Right lobe of liver (tissue), 6 donors: ENCODE measurements around the gene NXPH1. TPM values are rescaled to one million over a fixed set of nuclear protein-coding genes. Genes with fewer than 3 reads are reported as not detected.

Source experiments
- ATAC-seq, 4 donors: fragments of 200-7000 bp; cut with Tn5 transposase; one replicate each; pipeline ENCODE4 v1.9.1; 2020; ENCODE audit warnings: mild to moderate bottlenecking in 4 of 4, moderate library complexity in 4 of 4
- DNase-seq, 3 donors: peaks; one replicate each; pipeline ENCODE4 v3.0.0-alpha.2; 2020
- H3K27ac ChIP-seq, 3 donors: fragments of 200-600 bp; one replicate each; pipeline ENCODE4 v1.8.0; 2022
- H3K27me3 ChIP-seq, 2 donors: fragments of 200-600 bp; one replicate each; pipeline ENCODE4 v1.8.0; 2022
- H3K36me3 ChIP-seq, 4 donors: fragments of 200-600 bp; sonication (generic) in 1 of 4; one replicate each; pipeline versions ENCODE4 v1.5.1 to v1.8.0; 2017 to 2022; ENCODE audit warnings: control low read depth in 1 of 4
- H3K4me1 ChIP-seq, 4 donors: fragments of 200-600 bp; sonication (generic) in 1 of 4; one replicate each; pipeline versions ENCODE4 v1.5.1 to v1.8.0; 2017 to 2022; ENCODE audit warnings: control low read depth in 1 of 4
- H3K4me3 ChIP-seq, 3 donors: fragments of 200-600 bp; one replicate each; pipeline ENCODE4 v1.8.0; 2022
- H3K9me3 ChIP-seq, 4 donors: fragments of 200-600 bp; sonication (generic) in 1 of 4; one replicate each; pipeline versions ENCODE4 v1.5.1 to v1.8.0; 2017 to 2022; ENCODE audit warnings: control low read depth in 1 of 4
- POLR2A ChIP-seq: fragments of 450-650 bp; IDR thresholded peaks from one replicate; pipeline ENCODE4 v1.6.1; 2017; ENCODE audit warnings: antibody characterized with exemption, mild to moderate bottlenecking
- WGBS: methylation state at CpG from one replicate; pipeline ENCODE4 v1.1.6; 2018; ENCODE audit warnings: low coverage, low lambda C conversion rate; ENCODE audit not compliant: insufficient coverage; ENCODE audit errors: missing lambda C conversion rate; 5-methylcytosine and 5-hydroxymethylcytosine counted together
- intact Hi-C, 2 donors: fragments of 100-400 bp; cut with DNase I; formaldehyde crosslinking; loops; one replicate each; pipeline versions ENCODE4 v1.11.2 to v1.14.1; 2022
- total RNA-seq, 6 experiments: library from RNA; depleted of rRNA in 2 of 6; stranded (reverse); fragments of >200 nt in 2 of 6; fragmentation: NEBNext Ultra II Directional in 3 of 6; extraction: Animal tissue kit (Norgen Biotek cat#: 25700) in 3 of 6; gene quantifications; one replicate each; pipeline versions ENCODE4 v1.1.0 to v1.2.4, GENCODE V29; 2016 to 2023
- TF ChIP-seq, protein P1 (sequence below), 4 donors: fragments of 200-600 bp in 3 of 4; fragments of 450-650 bp in 1 of 4; IDR thresholded peaks; one replicate each; pipeline versions ENCODE4 v1.5.1 to v1.8.0; 2016 to 2022; ENCODE audit warnings: antibody characterized with exemption in 4 of 4, mild to moderate bottlenecking in 2 of 4
- donor health status: DM: no; HTN: yes; CAD: no.
- donor health status: DM: no; HTN: no; CAD: no.
- donor health status: DM: no; HTN: no; CAD: no.
- donor health status: DM: no; HTN: yes; CAD: no.
- donor health status: DM: no; HTN: yes; CAD: no.

The NXPH1 gene
- total RNA-seq, 6 experiments from 2014 or later: not detected

GRCh38 chr7:8579661-8580194 is 146.3 kb downstream of the NXPH1 start:
- DNase-seq (no peak), ATAC-seq (no peak)
- no peaks in the 10 kb centered on the region for H3K36me3 ChIP-seq
- H3K4me1 ChIP-seq: no peaks in the 10 kb centered on the region
- H3K27me3 ChIP-seq: no peaks in the 10 kb centered on the region
- intact Hi-C loops: no loop called here
- 52% methylated on average over 6 of the region's 6 CpGs for WGBS
- H3K9me3 ChIP-seq: no peaks in the 10 kb centered on the region
- TF ChIP-seq, protein P1, sequence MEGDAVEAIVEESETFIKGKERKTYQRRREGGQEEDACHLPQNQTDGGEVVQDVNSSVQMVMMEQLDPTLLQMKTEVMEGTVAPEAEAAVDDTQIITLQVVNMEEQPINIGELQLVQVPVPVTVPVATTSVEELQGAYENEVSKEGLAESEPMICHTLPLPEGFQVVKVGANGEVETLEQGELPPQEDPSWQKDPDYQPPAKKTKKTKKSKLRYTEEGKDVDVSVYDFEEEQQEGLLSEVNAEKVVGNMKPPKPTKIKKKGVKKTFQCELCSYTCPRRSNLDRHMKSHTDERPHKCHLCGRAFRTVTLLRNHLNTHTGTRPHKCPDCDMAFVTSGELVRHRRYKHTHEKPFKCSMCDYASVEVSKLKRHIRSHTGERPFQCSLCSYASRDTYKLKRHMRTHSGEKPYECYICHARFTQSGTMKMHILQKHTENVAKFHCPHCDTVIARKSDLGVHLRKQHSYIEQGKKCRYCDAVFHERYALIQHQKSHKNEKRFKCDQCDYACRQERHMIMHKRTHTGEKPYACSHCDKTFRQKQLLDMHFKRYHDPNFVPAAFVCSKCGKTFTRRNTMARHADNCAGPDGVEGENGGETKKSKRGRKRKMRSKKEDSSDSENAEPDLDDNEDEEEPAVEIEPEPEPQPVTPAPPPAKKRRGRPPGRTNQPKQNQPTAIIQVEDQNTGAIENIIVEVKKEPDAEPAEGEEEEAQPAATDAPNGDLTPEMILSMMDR (IDR thresholded peaks at IDR 0.05): no peak
- TF ChIP-seq POLR2A: no peak
- H3K4me3 ChIP-seq: no peak overlapping the region
- no peak overlapping the region for H3K27ac ChIP-seq

DNA sequence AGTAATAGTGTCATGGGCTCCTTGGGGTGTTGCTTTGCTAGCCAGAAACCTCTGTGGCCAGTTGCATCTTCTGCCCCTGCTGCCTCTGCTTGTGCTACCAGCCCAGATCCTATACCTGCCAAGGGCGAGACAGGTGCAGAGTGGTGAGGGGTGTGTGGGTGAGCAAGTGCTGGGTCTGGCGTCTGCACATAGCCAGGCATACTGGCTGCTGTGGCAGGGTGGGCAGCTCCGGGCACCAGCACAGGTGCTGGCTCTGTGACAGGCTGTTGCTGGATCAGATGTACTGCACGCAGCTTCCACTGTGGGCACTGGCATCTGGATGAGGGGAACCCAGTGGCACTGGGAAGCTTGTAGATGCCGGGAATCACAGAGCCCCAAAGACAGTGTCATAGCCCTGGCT is 148.4 kb downstream of the NXPH1 start:
- Histone ChIP-seq H3K27ac (no peak overlapping the region), H3K4me3 (no peak overlapping the region), H3K27me3 (no peaks in the 10 kb centered on the region), H3K9me3 (no peaks in the 10 kb centered on the region), H3K36me3 (no peaks in the 10 kb centered on the region), H3K4me1 (no peaks in the 10 kb centered on the region)
- ATAC-seq: no peak
- intact Hi-C loops: no loop called here
- WGBS: 67% methylated on average over 1 of the region's 5 CpGs
- DNase-seq: no peak
- TF ChIP-seq POLR2A: no peak
- TF ChIP-seq, protein P1 (IDR thresholded peaks at IDR 0.05): no peak

- H3K9me3 ChIP-seq: no peaks in the 10 kb centered on the region
- H3K4me3 ChIP-seq: no peak overlapping the region
- H3K27ac ChIP-seq: no peak overlapping the region
- DNase-seq (no peak), ATAC-seq (no peak)
- no peaks in the 10 kb centered on the region for H3K27me3 ChIP-seq
- 80% methylated on average over 1 of the region's 3 CpGs for WGBS
- no peaks in the 10 kb centered on the region for H3K4me1 ChIP-seq
- no peaks in the 10 kb centered on the region for H3K36me3 ChIP-seq
- TF ChIP-seq POLR2A: no peak
- TF ChIP-seq, protein P1 (IDR thresholded peaks at IDR 0.05): no peak
- intact Hi-C loops: no loop called here
These were observed 149.3 kb downstream of the NXPH1 start for GRCh38 chr7:8582728-8583127.

GRCh38 chr7:8585591-8585990 is 152.2 kb downstream of the NXPH1 start:
- intact Hi-C loops: no loop called here
- ATAC-seq (no peak), DNase-seq (no peak)
- TF ChIP-seq, protein P1 (IDR thresholded peaks at IDR 0.05): no peak
- no peak for TF ChIP-seq POLR2A
- 59% methylated on average over 1 of the region's 1 CpG for WGBS
- H3K27ac ChIP-seq: no peak overlapping the region
- H3K27me3 ChIP-seq: no peaks in the 10 kb centered on the region
- no peak overlapping the region for H3K4me3 ChIP-seq
- no peaks in the 10 kb centered on the region for H3K36me3 ChIP-seq
- no peaks in the 10 kb centered on the region for H3K4me1 ChIP-seq
- H3K9me3 ChIP-seq: no peaks in the 10 kb centered on the region

DNA sequence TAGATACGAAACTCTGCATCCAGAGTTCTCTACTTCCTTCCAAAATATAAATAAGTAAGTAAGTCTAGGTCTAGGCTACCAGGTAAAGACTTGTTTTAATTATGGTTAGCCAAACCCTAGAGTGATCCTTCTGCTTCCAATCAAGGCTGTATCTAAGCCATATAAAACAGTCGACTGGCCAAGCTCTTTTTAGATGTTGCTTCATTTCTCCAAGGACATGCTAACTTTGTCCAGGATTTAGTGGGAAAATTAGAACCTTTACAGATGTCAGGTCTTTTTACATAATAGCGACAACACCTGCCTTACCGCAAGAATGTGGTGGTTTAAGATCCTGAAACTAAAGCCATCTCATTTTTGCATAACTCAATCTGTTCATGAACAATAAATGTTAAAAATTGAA is 156.8 kb downstream of the NXPH1 start:
- H3K36me3 ChIP-seq: no peaks in the 10 kb centered on the region
- 57% methylated on average over 4 of the region's 4 CpGs for WGBS
- H3K27ac ChIP-seq: no peak overlapping the region
- no peak overlapping the region for H3K4me3 ChIP-seq
- TF ChIP-seq, protein P1 (IDR thresholded peaks at IDR 0.05): no peak
- no peak for TF ChIP-seq POLR2A
- H3K4me1 ChIP-seq: no peaks in the 10 kb centered on the region
- ATAC-seq (no peak), DNase-seq (no peak)
- H3K27me3 ChIP-seq: no peaks in the 10 kb centered on the region
- intact Hi-C loops: no loop called here
- no peaks in the 10 kb centered on the region for H3K9me3 ChIP-seq
